GM23338 (cell line): Measurements from ENCODE around the gene DPP10. TPM values are rescaled to one million over a fixed set of nuclear protein-coding genes. Genes with fewer than 3 reads are reported as not detected.

ENCODE experiments used
- ATAC-seq: fragments of 200-7000 bp; cut with Tn5 transposase; 3 replicates; pipeline ENCODE4 v1.9.1; 2020
- DNase-seq: peaks from one replicate; pipeline ENCODE4 v3.0.0-alpha.2; 2015; ENCODE audit warnings: low spot score
- H2AFZ ChIP-seq: fragments of 200-600 bp; sonication (generic); 2 replicates; pipeline ENCODE4 v1.8.0; 2016; ENCODE audit warnings: antibody characterized with exemption, mild to moderate bottlenecking, moderate library complexity
- H3F3A ChIP-seq: fragments of 200-600 bp; sonication (generic); replicated peaks from 2 replicates; pipeline ENCODE4 v1.8.0; 2017; ENCODE audit warnings: antibody characterized with exemption, mixed run types, low read depth
- H3K27ac ChIP-seq: fragments of 200-600 bp; sonication (generic); 2 replicates; pipeline ENCODE4 v1.6.1; 2016; ENCODE audit warnings: low read depth
- H3K27me3 ChIP-seq: fragments of 200-600 bp; sonication (generic); 2 replicates; pipeline ENCODE4 v1.8.0; 2016; ENCODE audit warnings: mild to moderate bottlenecking, mixed run types, moderate library complexity; ENCODE audit not compliant: insufficient read depth
- H3K36me3 ChIP-seq: fragments of 200-600 bp; sonication (generic); 2 replicates; pipeline ENCODE4 v1.8.0; 2016; ENCODE audit warnings: mild to moderate bottlenecking; ENCODE audit not compliant: insufficient read depth
- H3K4me1 ChIP-seq: fragments of 200-600 bp; sonication (generic); 2 replicates; pipeline ENCODE4 v1.8.0; 2016; ENCODE audit warnings: mild to moderate bottlenecking, moderate library complexity; ENCODE audit not compliant: insufficient read depth
- H3K4me2 ChIP-seq: fragments of 200-600 bp; sonication (generic); 2 replicates; pipeline ENCODE4 v1.7.1; 2017; ENCODE audit warnings: mixed run types
- H3K4me3 ChIP-seq: fragments of 200-600 bp; sonication (generic); 2 replicates; pipeline ENCODE4 v1.6.1; 2016; ENCODE audit warnings: mixed run types
- H3K79me2 ChIP-seq: fragments of 200-600 bp; sonication (generic); replicated peaks from 2 replicates; pipeline ENCODE4 v1.8.0; 2017; ENCODE audit warnings: mild to moderate bottlenecking; ENCODE audit not compliant: insufficient read depth
- H3K9me2 ChIP-seq: fragments of 200-600 bp; sonication (generic); 2 replicates; pipeline ENCODE4 v1.8.0; 2017; ENCODE audit not compliant: insufficient read depth
- H4K20me1 ChIP-seq: fragments of 200-600 bp; sonication (generic); replicated peaks from 2 replicates; pipeline ENCODE4 v1.8.0; 2017; ENCODE audit warnings: mild to moderate bottlenecking; ENCODE audit not compliant: insufficient read depth
- H3K27ac Mint-ChIP-seq: 2 replicates; pipeline ENCODE4 v1.8.0; 2020; ENCODE audit warnings: inconsistent platforms, mild to moderate bottlenecking, moderate library complexity, mixed read lengths
- H3K27me3 Mint-ChIP-seq: 3 replicates; pipeline ENCODE4 v1.8.0; 2022; ENCODE audit warnings: low read depth, mild to moderate bottlenecking, moderate library complexity, mixed read lengths, inconsistent platforms; ENCODE audit not compliant: insufficient read depth, poor library complexity
- H3K36me3 Mint-ChIP-seq: 3 replicates; pipeline ENCODE4 v1.8.0; 2021; ENCODE audit warnings: low read depth, mild to moderate bottlenecking, inconsistent platforms, moderate library complexity, mixed read lengths
- H3K4me1 Mint-ChIP-seq: 3 replicates; pipeline ENCODE4 v1.8.0; 2020; ENCODE audit warnings: mild to moderate bottlenecking, inconsistent platforms, mixed read lengths
- H3K4me3 Mint-ChIP-seq: 3 replicates; pipeline ENCODE4 v1.8.0; 2021; ENCODE audit warnings: moderate library complexity, mild to moderate bottlenecking, inconsistent platforms, mixed read lengths
- H3K9me3 Mint-ChIP-seq: 3 replicates; pipeline ENCODE4 v1.8.0; 2020; ENCODE audit warnings: moderate library complexity, mild to moderate bottlenecking, inconsistent platforms, mixed read lengths
- CREB1 ChIP-seq: fragments of 250-450 bp; sonication (Bioruptor Pico); IDR thresholded peaks from 2 replicates; pipeline ENCODE4 v1.5.0; 2020; ENCODE audit warnings: low read depth, mild to moderate bottlenecking, moderate library complexity
- EZH2 ChIP-seq: fragments of 200-600 bp; sonication (generic); IDR thresholded peaks from one replicate; pipeline ENCODE4 v1.8.0; 2017; ENCODE audit warnings: antibody characterized with exemption, mild to moderate bottlenecking, low read depth; ENCODE audit not compliant: unreplicated experiment
- EZH2phosphoT487 ChIP-seq: fragments of 200-600 bp; sonication (generic); IDR thresholded peaks from one replicate; pipeline ENCODE4 v1.8.1; 2018; ENCODE audit warnings: antibody characterized with exemption; ENCODE audit not compliant: unreplicated experiment
- JUNB ChIP-seq: IDR thresholded peaks from one replicate; pipeline ENCODE4 v1.6.1; 2016; ENCODE audit warnings: antibody characterized with exemption; ENCODE audit not compliant: unreplicated experiment
- NANOG ChIP-seq: IDR thresholded peaks from 2 replicates; pipeline ENCODE4 v1.6.1; 2016; ENCODE audit warnings: antibody characterized with exemption, borderline replicate concordance
- POLR2AphosphoS5 ChIP-seq: IDR thresholded peaks from 2 replicates; pipeline ENCODE4 v1.6.1; 2016; ENCODE audit warnings: antibody characterized with exemption, low read depth
- REST ChIP-seq: IDR thresholded peaks from one replicate; pipeline ENCODE4 v1.6.1; 2018; ENCODE audit warnings: antibody characterized with exemption; ENCODE audit not compliant: unreplicated experiment
- STAT1 ChIP-seq: IDR thresholded peaks from one replicate; pipeline ENCODE4 v1.6.1; 2016; ENCODE audit warnings: antibody characterized with exemption; ENCODE audit not compliant: unreplicated experiment
- ZNF114 ChIP-seq: fragments of 250-450 bp; sonication (Bioruptor Pico); IDR thresholded peaks from 2 replicates; pipeline ENCODE4 v1.5.0; 2020; ENCODE audit warnings: mild to moderate bottlenecking, moderate library complexity
- ZNF331 ChIP-seq: fragments of 250-450 bp; sonication (Bioruptor Pico); IDR thresholded peaks from 2 replicates; pipeline ENCODE4 v1.5.0; 2020; ENCODE audit warnings: low read depth, mild to moderate bottlenecking, moderate library complexity
- polyA plus RNA-seq: library from polyadenylated mRNA; unstranded; fragments of >200 nt; fragmentation: Nextera tagmentation; extraction: Ambion mirVana; gene quantifications from 2 replicates; pipeline ENCODE4 v1.2.1, GENCODE V29; 2016
- total RNA-seq: library from RNA; depleted of rRNA; stranded (reverse); fragments of >200 nt; shearing (Covaris generic); gene quantifications from 2 replicates; pipeline ENCODE4 v1.2.3, GENCODE V29; 2014
- TF ChIP-seq, protein P1 (sequence below): fragments of 250-450 bp; sonication (Bioruptor Pico); IDR thresholded peaks from 2 replicates; pipeline ENCODE4 v1.5.0; 2020; ENCODE audit warnings: mild to moderate bottlenecking, moderate library complexity

DPP10 gene
- total and polyA plus RNA-seq, 2 experiments from 2014 or later = 3.6 to 14.8 TPM

- TF ChIP-seq NANOG (no peak), ZNF114 (CRISPR knock-in tag) (no peak), REST (no peak), STAT1 (no peak), EZH2 (no peak)
These were observed 854.6 kb downstream of the DPP10 start (continued) for GRCh38 chr2:115297056-115297455.

DNA sequence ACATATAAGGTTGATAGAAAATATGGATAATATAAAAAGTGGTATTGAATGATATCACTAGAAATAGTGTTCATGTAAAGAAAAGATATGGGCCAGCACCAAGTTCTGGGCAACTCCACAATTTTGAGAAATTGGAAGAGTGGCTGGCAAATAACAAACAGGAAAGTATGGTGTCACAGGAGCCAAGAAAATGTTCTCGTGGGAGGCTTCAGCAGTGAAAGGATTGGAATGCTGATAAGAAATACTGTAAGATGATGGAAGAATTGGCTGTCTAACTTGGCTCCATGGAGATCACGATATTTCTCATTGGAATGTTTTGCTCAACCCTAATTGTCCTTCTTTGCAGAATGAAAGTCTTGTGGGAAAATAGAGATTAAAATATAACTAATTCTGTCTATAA is 856.8 kb downstream of the DPP10 start:
- H3K36me3 Mint-ChIP-seq = no peaks in the 10 kb centered on the region
- H3K4me1 Mint-ChIP-seq = peaks cover 20% of the 10 kb centered on the region
- H3K27ac ChIP-seq = no peak overlapping the region
- H4K20me1 ChIP-seq = no peaks in the 10 kb centered on the region
- no peaks in the 10 kb centered on the region for H3K79me2 ChIP-seq
- H3K4me1 ChIP-seq = peaks cover 12% of the 10 kb centered on the region
- no peaks in the 10 kb centered on the region for H3K27me3 ChIP-seq
- no peaks in the 10 kb centered on the region for H3K36me3 ChIP-seq
- no peak overlapping the region for H3K27ac Mint-ChIP-seq
- H2AFZ ChIP-seq = no peak overlapping the region
- H3K4me2 ChIP-seq = no peak overlapping the region
- DNase-seq (no peak), ATAC-seq (no peak)
- no peaks in the 10 kb centered on the region for H3K9me2 ChIP-seq
- no peak overlapping the region for H3K4me3 ChIP-seq
- no peak for TF ChIP-seq ZNF331 (CRISPR knock-in tag)
- TF ChIP-seq NANOG = no peak
- TF ChIP-seq POLR2AphosphoS5 = no peak
- TF ChIP-seq EZH2 = no peak
- TF ChIP-seq STAT1 = no peak
- no peak for TF ChIP-seq CREB1 (CRISPR knock-in tag)
- no peak for TF ChIP-seq REST
- TF ChIP-seq JUNB = no peak
- TF ChIP-seq EZH2phosphoT487 = no peak
- TF ChIP-seq, protein P1, sequence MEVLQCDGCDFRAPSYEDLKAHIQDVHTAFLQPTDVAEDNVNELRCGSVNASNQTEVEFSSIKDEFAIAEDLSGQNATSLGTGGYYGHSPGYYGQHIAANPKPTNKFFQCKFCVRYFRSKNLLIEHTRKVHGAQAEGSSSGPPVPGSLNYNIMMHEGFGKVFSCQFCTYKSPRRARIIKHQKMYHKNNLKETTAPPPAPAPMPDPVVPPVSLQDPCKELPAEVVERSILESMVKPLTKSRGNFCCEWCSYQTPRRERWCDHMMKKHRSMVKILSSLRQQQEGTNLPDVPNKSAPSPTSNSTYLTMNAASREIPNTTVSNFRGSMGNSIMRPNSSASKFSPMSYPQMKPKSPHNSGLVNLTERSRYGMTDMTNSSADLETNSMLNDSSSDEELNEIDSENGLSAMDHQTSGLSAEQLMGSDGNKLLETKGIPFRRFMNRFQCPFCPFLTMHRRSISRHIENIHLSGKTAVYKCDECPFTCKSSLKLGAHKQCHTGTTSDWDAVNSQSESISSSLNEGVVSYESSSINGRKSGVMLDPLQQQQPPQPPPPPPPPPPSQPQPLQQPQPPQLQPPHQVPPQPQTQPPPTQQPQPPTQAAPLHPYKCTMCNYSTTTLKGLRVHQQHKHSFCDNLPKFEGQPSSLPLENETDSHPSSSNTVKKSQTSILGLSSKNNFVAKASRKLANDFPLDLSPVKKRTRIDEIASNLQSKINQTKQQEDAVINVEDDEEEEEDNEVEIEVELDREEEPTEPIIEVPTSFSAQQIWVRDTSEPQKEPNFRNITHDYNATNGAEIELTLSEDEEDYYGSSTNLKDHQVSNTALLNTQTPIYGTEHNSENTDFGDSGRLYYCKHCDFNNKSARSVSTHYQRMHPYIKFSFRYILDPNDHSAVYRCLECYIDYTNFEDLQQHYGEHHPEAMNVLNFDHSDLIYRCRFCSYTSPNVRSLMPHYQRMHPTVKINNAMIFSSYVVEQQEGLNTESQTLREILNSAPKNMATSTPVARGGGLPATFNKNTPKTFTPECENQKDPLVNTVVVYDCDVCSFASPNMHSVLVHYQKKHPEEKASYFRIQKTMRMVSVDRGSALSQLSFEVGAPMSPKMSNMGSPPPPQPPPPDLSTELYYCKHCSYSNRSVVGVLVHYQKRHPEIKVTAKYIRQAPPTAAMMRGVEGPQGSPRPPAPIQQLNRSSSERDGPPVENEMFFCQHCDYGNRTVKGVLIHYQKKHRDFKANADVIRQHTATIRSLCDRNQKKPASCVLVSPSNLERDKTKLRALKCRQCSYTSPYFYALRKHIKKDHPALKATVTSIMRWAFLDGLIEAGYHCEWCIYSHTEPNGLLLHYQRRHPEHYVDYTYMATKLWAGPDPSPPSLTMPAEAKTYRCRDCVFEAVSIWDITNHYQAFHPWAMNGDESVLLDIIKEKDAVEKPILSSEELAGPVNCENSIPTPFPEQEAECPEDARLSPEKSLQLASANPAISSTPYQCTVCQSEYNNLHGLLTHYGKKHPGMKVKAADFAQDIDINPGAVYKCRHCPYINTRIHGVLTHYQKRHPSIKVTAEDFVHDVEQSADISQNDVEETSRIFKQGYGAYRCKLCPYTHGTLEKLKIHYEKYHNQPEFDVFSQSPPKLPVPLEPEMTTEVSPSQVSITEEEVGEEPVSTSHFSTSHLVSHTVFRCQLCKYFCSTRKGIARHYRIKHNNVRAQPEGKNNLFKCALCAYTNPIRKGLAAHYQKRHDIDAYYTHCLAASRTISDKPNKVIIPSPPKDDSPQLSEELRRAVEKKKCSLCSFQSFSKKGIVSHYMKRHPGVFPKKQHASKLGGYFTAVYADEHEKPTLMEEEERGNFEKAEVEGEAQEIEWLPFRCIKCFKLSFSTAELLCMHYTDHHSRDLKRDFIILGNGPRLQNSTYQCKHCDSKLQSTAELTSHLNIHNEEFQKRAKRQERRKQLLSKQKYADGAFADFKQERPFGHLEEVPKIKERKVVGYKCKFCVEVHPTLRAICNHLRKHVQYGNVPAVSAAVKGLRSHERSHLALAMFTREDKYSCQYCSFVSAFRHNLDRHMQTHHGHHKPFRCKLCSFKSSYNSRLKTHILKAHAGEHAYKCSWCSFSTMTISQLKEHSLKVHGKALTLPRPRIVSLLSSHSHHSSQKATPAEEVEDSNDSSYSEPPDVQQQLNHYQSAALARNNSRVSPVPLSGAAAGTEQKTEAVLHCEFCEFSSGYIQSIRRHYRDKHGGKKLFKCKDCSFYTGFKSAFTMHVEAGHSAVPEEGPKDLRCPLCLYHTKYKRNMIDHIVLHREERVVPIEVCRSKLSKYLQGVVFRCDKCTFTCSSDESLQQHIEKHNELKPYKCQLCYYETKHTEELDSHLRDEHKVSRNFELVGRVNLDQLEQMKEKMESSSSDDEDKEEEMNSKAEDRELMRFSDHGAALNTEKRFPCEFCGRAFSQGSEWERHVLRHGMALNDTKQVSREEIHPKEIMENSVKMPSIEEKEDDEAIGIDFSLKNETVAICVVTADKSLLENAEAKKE (CRISPR knock-in tag) = no peak
- TF ChIP-seq ZNF114 (CRISPR knock-in tag) = no peak
- H3K4me3 Mint-ChIP-seq = no peak overlapping the region
- H3K27me3 Mint-ChIP-seq = peaks cover 3% of the 10 kb centered on the region
- no peaks in the 10 kb centered on the region for H3K9me3 Mint-ChIP-seq
- no peaks in the 10 kb centered on the region for H3F3A ChIP-seq
